ENCODE data around the gene LRAT.
"Not testable (repeated sequence)": the region's sequence is repeated elsewhere in the genome, so short reads cannot be mapped to it uniquely, and the experiment has no call there.

The LRAT gene

GRCh38 chr4:154743683-154744340 is at the start of gene LRAT:
TSS of gene LRAT (plus strand) at chr4:154744000. CDS start at chr4:154744327, 327 bp downstream.
- peak in 1 of 2 donors; percentile 24 for DNase-seq

- DNase-seq: no peak
Observed at GRCh38 chr4:154707877-154708276, 35.9 kb upstream of the LRAT start.

GRCh38 chr4:154709550-154709949 is 34.2 kb upstream of the LRAT start:
- DNase-seq: no peak

GRCh38 chr4:154711522-154711921 is 32.3 kb upstream of the LRAT start:
- DNase-seq: no peak

DNA sequence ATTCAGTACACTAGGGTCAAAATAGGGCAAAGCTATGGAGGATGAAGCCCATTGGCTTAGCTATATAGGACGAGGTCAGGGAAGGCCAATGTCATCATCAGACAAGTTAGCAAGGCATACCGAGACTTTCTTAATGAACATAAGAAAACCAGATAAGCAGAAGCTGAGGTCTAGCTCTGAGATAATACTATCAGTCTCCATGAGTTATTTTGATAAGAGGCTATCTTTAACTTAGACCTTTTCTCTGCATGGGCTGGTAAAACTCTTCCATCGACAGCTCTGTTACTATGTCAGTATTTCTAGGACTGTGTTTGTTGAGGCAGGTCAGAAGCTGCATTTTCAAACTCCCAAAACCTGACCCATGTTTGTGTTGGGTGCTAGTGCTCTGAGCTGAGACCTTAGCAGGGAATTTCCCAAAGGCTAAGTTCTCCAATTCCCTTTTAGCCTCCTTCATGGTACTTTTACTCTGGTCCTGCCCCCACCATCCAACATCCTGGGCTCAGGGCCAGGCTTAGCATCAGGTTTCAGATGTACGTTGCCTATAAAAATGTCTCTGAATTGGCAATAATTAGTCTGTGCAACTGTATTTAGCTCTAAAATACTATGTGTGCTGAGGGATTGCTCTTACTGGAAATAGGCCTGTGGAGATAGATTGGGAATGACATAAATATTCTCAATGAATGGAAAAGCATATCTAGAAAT is 29.3 kb upstream of the LRAT start:
- no peak for DNase-seq

- no peak for DNase-seq
Observed at GRCh38 chr4:154719087-154719486, 24.7 kb upstream of the LRAT start.

GRCh38 chr4:154720123-154720522 is 23.7 kb upstream of the LRAT start:
- DNase-seq: no peak

DNA sequence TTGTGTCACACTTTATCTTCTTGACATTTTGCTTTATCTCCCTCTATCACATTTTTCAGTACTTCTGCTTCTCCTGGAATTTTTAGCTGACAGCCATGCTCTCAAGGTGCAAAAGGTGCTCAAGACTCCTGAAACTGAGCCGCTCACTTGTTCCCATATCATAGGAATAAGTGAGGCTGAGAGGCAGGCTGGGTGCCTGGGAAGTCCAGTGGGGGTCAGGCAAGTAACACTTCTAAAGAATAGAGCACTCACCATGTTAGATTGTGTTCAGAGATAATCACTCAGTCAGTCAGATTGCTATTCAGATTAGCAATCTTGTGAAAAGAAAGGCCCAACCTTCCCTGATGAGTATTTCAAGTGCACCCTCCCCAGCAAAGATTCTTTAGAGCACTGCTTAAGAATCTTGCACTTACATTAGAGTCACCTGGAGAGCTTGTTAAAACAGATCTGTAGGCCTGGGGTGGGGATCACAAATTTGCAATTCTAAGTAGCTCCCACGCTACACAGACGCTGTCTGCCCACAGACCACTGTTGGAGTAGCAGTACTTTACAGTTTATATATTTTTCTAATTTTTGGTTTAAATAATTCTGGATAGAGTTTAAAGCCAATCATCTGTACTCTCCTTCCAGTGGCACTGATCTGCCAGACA is 23.1 kb upstream of the LRAT start:
- no peak for DNase-seq

DNA sequence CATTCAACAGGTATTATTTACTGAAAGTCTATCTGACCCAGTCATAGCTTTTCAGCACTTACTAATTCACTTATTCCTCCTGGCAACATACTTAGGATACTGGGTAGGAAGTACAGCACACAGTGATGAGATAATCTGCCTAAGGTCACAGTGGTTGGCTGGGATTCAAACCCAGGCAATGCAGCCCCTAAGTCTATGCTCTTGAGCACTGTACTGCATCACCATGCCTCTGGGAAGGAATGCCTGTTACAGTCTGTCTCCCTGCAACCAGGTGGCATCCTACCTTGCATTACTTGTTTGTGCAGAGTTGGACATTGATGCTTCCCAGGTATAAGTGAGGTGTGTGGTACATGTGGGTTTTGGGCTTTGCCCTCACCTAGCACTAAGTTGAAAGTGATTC is 21.5 kb upstream of the LRAT start:
- no peak for DNase-seq

DNA sequence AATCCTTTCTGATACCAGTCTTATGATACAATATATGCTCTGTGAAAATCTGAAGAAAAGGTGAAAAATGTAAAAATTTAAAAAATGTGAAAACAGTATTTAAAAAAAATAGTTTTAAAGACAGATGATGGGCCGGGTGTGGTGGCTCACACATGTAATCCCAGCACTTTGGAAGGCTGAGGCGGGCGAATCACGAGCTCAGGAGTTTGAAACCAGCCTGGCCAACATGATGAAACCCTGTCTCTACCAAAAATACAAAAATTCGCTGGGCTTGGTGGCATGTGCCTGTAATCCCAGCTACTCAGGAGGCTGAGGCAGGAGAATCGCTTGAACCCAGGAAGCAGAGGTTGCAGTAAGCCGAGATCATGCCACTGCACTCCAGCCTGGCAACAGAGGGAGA is 20.2 kb upstream of the LRAT start:
- DNase-seq: not testable (repeated sequence)

DNA sequence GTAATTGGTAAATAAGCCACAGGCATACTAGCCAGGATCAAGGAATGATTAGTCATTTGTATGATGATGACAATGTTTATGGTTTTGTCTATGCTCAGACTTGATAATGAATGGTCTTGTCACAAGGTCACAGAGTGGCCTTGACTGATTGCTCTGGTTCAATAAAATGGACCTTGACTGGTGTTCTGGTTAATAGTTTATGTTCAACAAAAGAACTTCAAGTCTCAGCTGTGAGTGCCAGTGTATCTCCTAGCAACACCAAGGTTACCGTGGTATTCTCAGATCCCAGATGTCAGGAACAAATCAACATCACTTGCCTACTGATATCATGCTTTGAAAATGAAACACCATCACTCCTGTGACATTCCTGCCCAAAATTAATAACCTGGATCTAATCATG is 16.3 kb upstream of the LRAT start:
- DNase-seq: no peak

- no peak for DNase-seq
Observed at GRCh38 chr4:154731756-154732155, 12.0 kb upstream of the LRAT start.

- DNase-seq: no peak
Observed at GRCh38 chr4:154732669-154733068, 11.1 kb upstream of the LRAT start.

GRCh38 chr4:154736770-154737169 is 7.0 kb upstream of the LRAT start:
- no peak for DNase-seq

- no peak for DNase-seq
Observed at GRCh38 chr4:154738426-154738825, 5.4 kb upstream of the LRAT start.

DNA sequence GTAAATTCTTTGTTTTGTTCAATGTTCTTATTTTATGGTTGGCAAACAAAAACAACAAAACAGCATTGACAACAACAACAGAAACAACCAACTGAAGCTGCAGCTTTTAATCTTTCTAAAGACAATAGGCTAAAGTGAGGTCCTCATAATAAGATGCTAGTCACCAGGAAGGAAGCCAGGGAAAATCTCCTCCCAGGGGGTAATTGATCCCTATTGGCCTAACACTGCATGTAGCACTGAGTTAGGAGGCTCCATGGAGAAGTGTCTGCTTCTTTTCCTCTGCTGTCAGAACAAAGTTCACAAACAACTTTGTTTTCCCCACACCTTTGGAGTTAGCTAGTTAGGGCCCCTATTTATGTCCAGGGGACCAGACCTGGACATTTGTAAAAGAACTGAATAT is 4.7 kb upstream of the LRAT start:
- no peak for DNase-seq

DNA sequence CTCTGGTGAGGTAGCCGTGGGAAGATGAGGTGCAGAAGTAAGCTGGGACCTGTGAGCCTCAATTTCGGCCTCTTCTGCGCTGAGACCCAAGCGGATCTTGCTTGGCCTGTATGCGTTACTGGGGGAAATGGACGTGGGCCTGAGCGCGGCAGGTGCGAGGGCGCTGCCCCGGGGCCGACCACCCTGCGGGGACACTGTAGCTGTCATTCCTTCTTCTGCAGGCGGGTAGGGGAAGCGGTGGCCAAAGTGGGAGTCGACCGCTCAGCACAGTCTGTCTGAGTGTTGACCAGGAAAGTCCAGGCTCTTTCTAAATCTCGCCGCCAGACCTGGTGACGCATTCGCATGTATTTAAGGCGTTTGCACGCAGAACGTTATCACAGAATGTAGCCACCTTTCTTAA is 3.3 kb upstream of the LRAT start:
- DNase-seq: no peak

GRCh38 chr4:154741131-154741665 is 2.6 kb upstream of the LRAT start:
- DNase-seq: no peak

DNA sequence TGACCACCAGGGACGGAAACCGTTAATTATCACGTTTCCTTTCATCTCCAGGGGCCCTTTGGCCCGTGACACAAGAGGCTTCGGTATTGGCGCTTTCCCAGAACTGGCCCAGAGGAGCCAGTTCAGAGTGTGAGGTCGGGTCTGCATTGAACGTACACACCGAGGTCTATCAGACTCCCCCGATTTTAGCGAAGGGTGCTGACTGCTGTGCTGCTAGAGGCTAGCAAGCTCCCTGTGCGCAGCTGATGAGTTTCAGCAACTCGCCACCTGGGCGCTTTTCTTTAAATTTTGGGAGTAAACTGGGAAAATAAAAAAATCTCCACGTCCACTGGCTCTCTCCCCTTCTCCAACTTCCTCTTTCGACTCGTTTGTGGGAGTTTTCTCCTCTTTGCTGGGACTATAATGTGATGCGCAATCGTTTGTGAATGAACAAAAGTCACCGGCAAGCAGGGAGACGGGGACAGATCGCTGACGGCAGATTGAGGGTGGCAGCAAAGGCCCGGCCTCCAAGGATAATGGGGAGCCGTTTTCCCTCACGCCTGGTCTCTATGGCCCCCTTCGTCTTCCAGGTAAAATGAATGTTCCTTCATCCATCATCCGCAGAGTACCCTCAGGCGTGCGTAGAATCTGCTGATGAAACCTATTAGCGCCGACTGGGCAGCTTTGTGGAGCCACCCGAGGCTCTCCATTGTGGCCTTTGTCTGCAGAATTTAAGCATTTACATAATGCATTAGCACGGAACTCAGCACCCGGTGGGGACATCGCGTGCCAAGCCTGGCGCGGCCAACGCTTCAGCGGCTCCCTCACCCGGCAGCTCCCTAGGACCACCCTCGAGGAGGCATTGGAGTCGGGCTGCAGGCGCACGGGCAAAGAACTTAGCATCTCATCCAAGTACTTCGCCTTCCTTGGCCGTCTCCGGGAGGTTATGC is 1.6 kb upstream of the LRAT start:
- DNase-seq: no peak

DNA sequence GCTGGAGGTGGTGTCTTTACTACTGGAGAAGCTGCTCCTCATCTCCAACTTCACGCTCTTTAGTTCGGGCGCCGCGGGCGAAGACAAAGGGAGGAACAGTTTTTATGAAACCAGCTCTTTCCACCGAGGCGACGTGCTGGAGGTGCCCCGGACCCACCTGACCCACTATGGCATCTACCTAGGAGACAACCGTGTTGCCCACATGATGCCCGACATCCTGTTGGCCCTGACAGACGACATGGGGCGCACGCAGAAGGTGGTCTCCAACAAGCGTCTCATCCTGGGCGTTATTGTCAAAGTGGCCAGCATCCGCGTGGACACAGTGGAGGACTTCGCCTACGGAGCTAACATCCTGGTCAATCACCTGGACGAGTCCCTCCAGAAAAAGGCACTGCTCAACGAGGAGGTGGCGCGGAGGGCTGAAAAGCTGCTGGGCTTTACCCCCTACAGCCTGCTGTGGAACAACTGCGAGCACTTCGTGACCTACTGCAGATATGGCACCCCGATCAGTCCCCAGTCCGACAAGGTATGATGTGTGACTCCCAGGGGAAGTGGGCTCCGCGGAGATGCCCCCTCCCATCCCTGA is 634 bp downstream of the LRAT start:
- DNase-seq: no peak

GRCh38 chr4:154757713-154758112 is 13.9 kb downstream of the LRAT start:
- DNase-seq: no peak

GRCh38 chr4:154760895-154761294 is 17.1 kb downstream of the LRAT start:
- no peak for DNase-seq
